Femur (tissue), 1 donor: ENCODE results near the gene SLC22A3.
"Not testable (repeated sequence)": the region's sequence is repeated elsewhere in the genome, so short reads cannot be mapped to it uniquely, and the experiment has no call there.

Source experiments
- DNase-seq: peaks from one replicate; pipeline ENCODE4 v3.0.0-alpha.2; 2017

The SLC22A3 gene

DNA sequence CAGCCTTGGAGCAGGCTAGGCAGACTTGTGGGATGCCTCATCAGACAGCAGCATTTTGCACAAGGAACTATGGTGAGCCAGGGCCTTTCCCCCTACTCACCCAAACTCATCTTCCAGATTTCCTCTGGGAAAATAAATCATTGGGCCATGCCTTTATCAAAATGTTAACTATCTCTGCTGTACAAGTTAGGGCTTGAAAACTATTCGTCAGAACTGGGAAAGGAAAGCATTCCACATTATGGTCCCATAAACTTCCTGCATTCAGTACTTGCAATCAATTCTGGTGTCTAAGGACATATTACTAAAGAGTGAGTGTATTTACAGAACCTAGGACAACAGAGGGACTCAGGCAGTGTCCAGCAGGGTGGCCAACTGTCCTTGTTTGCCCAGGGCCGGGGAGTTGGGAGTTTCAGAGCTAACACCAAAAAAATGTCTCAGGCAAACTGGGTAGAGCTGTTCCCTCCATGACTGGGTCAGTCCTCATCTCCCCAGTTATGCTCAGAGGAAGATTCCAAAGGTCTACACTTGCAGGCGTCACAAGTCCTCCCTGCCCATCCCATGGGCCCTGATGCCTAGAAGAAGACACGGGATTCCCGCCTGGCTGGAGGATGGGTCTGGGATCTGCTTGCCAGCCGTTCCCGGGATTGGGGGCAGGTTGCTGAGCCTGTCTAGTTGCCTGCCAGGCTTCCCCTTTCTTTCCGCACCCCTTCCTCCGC lies 72.2 kb downstream of the SLC22A3 start:
- no peak for DNase-seq

- no peak for DNase-seq
These were observed 72.9 kb downstream of the SLC22A3 start for GRCh38 chr6:160420969-160421556.

- peak; percentile 82 for DNase-seq
These were observed 73.7 kb downstream of the SLC22A3 start for GRCh38 chr6:160421854-160422253.

DNA sequence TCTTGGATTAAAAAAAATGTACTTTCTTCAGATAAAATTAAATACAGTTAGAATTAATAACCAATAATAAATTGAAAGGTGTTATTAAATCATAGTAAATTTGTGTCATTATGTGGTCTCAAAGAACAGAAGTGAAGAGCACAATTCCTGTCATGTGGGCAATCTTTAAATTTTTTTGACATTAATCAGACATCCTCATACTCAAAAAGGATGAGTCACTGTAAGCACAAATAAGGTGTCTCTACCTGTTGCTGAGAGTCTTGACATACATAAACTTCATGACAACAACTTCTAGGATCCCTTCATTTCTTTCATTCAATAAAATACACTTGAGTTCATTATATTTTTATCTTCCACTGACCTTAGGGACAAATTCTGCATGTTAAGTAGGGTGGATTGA lies 76.1 kb downstream of the SLC22A3 start:
- no peak for DNase-seq

GRCh38 chr6:160426136-160426535 lies 78.0 kb downstream of the SLC22A3 start:
- DNase-seq = no peak

GRCh38 chr6:160427312-160428068 lies 79.3 kb downstream of the SLC22A3 start:
- DNase-seq = peak; percentile 52

- peak; percentile 72 for DNase-seq
These were observed 79.9 kb downstream of the SLC22A3 start for GRCh38 chr6:160428069-160428430.

GRCh38 chr6:160428818-160429619 lies 80.8 kb downstream of the SLC22A3 start:
- DNase-seq = no peak

GRCh38 chr6:160429620-160429895 lies 81.4 kb downstream of the SLC22A3 start:
- DNase-seq = no peak

DNA sequence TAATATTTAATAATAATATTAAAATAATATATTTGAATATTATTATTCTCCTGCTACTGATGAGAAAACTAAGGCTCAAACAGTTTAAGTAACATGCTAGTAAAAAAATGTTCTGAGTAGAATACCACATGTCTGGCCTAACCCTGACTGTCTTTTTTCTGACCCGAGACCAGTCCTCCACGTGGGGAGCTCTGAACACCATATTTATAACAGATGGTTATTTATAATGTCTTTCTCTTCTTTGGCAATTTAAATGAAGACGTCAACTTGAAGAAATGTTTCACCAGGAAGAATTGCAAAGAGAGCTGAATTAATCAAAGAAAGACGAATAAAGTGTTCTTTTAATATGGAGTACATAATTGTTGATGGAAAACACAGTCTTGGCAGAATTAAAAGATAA lies 82.0 kb downstream of the SLC22A3 start:
- DNase-seq = no peak

DNA sequence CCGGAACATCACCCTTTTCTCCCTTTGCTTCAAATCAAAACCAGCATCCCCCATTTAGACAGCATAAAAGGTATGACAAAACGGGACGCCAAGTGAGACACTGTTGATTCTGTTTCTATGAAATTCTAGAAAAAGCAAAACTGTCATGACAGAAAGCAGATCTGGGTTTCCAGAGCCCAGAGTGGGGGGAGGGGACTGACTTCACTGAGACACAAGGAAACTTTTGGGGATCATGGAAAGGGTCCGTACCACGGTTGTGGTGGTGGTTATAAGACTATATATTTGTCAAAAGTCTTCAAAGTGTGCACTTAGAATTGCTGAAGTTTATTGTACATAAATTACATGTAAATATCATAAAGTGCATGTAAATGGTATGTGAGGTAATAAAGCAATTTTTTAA lies 82.6 kb downstream of the SLC22A3 start:
- DNase-seq = peak; percentile 57

DNA sequence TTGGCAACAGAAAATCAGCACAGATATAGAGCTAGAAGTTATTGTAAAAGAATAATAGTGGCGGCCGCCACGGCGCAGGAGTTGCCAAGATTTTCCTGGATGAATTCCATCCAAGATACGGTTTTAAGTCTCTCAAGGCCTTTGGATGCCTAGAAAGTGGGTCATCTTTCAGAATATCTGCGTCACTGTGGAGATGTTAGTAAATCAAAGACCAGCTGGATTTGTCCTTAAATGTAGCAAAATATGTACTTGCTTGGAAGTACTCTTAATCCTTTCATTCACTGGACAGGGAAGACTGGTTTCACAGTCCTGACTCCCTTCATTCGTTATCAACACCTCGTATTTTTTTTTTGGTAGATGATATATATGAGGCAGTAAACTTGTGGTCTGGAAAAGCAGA lies 83.0 kb downstream of the SLC22A3 start:
- DNase-seq = peak; percentile 87

GRCh38 chr6:160431791-160432404 lies 83.7 kb downstream of the SLC22A3 start:
- peak; percentile 52 for DNase-seq

DNA sequence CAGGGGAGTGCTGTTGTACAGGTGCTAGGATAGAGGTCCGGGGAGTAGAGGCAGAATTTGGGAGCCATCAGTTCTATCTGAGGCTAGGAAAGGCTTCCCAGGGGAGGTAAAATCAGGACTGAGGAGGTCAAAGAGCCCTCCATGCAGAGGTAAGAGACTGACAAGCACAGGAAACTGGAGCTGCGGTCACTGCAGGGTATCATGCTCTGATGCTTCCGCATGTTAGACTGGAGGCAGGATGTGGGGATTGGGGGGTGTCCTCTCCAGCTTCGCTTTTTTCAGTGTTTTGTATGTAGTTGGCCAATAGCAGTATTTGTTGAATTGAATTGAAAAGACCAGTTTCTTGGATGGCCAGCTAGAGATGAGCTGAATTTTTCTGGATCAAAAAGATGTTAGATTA lies 87.8 kb downstream of the SLC22A3 start:
- DNase-seq = no peak

DNA sequence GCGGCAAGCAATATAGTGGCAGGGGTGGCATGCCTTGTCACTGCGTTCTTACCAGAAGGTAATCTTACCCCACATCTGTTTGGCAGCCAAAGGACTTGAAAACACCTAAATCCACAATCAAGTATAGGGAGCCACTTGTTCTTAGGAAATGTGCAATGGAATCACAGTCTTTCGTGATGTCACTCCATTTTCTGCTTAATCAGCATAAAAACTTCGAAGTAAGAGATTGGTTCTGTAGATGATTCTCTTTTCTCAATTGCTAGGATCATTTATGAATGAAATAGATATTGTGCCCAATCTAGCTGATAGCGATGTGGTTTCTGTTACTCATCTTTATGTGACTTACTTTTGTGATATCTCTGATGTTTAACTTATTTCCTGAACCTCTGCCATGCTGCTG lies 89.0 kb downstream of the SLC22A3 start:
- DNase-seq = no peak

GRCh38 chr6:160437775-160438174 lies 89.6 kb downstream of the SLC22A3 start:
- DNase-seq = no peak

DNA sequence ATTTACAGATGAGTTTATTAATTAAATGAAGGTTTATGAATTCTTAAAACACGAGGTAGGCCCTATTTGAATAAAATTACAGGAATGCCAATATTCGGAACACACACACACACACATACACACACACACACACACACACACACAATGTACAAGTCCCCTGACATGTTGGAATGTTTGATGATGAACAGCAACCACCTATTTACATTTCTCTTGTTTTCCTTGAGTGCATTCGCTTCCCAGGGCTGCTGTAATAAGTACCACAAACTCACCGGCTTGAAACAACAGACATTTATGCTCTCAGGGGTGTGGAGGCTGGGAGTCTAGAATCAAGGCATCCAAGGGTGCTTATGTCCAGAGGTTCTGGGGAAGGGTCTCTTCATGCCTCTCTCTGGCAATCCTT lies 90.3 kb downstream of the SLC22A3 start:
- DNase-seq = no peak

DNA sequence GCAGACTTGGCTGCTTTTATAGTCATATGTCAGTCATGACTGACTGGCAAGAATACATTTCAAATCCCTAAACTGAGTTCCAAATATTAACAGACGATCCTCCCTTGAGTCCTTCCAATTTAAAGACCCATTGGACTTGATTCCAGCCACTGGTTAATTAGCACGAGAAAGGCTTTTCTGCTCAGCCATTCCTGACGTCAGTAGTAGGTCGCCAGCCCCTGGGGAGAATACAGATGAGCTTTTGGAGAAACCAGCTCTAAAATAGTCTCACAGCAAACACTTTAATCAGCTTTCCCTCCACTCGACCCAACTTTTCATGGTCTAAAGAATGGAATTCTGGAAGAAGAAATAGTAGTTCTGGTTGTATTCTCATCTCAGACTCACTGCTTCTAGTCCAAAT lies 91.6 kb downstream of the SLC22A3 start:
- no peak for DNase-seq

DNA sequence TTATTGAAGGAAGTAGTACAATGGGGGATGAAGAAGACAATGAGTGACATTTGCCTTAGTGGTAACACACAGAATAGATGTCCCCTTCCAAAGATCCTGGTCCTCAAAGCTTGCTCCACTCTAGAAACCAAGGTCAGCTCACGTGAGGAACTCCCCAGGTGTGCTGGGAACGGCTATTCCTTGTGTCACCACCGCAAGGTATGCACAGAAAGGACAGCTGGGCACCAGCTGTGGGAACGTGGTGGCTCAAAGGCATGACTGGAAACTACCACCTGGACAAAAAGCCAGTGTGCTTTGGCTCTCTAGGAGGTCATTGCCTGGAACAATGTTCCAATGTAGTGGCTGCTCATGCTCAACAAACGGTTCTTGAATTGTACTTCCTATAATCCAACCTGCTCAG lies 94.0 kb downstream of the SLC22A3 start:
- DNase-seq = no peak

GRCh38 chr6:160445130-160445529 lies 97.0 kb downstream of the SLC22A3 start:
- no peak for DNase-seq

- DNase-seq = no peak
These were observed 99.2 kb downstream of the SLC22A3 start for GRCh38 chr6:160447350-160447749.

- DNase-seq = not testable (repeated sequence)
These were observed 101.6 kb downstream of the SLC22A3 start for GRCh38 chr6:160449787-160450186.

DNA sequence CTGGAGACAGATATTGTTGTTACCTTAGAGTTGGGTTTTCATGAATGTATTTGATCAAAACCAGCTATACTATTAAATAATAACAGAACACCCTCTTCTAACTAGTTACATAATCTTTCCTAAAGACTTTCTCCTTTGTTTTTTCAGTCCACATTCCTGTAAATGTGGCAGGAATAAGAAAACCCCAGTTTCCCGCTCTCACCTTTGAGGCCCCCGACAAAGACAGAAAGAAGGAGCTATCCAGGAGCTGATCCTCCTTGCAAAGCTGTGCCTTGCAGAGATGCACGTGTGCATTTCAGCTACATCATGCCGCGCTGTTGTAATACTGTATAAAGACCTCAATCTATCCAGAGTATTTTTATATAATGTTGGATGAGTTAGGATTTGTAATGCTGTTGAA lies 102.7 kb downstream of the SLC22A3 start:
- DNase-seq = no peak
